ENCODE data around the gene ERICH6B. TPM values are rescaled to one million over a fixed set of nuclear protein-coding genes. Genes with fewer than 3 reads are reported as not detected.

Gene ERICH6B
- total RNA-seq, 4 donors from 2014 or later, result not detected

DNA sequence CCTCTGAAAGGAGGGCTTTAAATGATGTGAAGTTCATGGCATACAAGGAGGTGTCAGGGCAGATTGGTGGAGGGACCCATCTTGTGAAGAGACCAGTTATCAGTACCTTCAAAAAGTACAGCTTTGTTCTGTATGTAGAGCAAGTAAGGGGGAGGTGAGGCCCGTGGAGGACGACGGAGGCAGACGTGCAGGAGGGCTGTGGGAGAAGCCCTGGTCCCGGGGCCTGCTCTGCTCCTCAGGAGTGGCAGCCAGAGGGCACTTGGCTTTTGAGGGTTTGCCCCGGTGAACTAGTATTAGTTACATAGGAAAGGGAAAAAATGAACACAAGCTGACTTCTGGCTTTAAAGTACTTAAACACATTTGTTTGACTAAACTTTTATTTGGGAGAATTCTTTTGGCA, 108.7 kb downstream of the ERICH6B start:
- 72% methylated on average over 4 to 6 of the region's 6 CpGs for WGBS, 2 donors (ENCODE audit: low coverage in 1 of 2)
- no peaks in the 10 kb centered on the region for H3K27me3 ChIP-seq
- no peak for ATAC-seq
- H3K36me3 ChIP-seq, result peaks cover 0 to 93% of the 10 kb centered on the region in 2 donors
- TF ChIP-seq POLR2A (IDR thresholded peaks at IDR 0.05), result no peak
- no peak for TF ChIP-seq POLR2AphosphoS5 (IDR thresholded peaks at IDR 0.05)
- TF ChIP-seq, protein P1, sequence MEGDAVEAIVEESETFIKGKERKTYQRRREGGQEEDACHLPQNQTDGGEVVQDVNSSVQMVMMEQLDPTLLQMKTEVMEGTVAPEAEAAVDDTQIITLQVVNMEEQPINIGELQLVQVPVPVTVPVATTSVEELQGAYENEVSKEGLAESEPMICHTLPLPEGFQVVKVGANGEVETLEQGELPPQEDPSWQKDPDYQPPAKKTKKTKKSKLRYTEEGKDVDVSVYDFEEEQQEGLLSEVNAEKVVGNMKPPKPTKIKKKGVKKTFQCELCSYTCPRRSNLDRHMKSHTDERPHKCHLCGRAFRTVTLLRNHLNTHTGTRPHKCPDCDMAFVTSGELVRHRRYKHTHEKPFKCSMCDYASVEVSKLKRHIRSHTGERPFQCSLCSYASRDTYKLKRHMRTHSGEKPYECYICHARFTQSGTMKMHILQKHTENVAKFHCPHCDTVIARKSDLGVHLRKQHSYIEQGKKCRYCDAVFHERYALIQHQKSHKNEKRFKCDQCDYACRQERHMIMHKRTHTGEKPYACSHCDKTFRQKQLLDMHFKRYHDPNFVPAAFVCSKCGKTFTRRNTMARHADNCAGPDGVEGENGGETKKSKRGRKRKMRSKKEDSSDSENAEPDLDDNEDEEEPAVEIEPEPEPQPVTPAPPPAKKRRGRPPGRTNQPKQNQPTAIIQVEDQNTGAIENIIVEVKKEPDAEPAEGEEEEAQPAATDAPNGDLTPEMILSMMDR (IDR thresholded peaks at IDR 0.05), result no peak
- TF ChIP-seq EP300 (IDR thresholded peaks at IDR 0.05), result no peak
- H3K27ac ChIP-seq, result no peak overlapping the region
- no peaks in the 10 kb centered on the region for H3K9me3 ChIP-seq
- H3K4me3 ChIP-seq, result no peak overlapping the region
- no peaks in the 10 kb centered on the region for H3K4me1 ChIP-seq

DNA sequence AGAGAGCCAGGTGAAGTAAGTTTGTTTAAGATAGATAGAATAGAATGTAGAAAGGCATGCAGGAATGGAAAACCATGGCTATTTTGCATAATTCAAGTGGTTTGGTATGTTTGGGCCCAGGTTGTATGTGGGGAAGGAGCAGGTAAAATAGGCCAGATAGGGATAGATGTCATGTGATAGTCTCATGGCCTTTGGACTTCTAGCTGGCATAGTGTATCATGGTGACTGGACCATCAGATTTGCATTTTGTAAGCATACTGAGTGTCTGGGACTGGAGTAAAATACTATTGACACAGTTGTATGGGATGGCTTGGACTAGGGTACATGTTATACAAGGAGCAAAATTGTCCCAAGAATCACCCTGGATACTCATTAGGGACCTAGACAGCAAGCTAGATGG, 111.9 kb downstream of the ERICH6B start:
- Histone ChIP-seq H3K36me3 (peaks cover 0 to 76% of the 10 kb centered on the region in 2 donors), H3K9me3 (no peaks in the 10 kb centered on the region), H3K27me3 (no peaks in the 10 kb centered on the region), H3K4me1 (no peaks in the 10 kb centered on the region), H3K4me3 (no peak overlapping the region), H3K27ac (no peak overlapping the region)
- ATAC-seq, result no peak
- no peak for TF ChIP-seq POLR2AphosphoS5 (IDR thresholded peaks at IDR 0.05)
- TF ChIP-seq POLR2A (IDR thresholded peaks at IDR 0.05), result no peak
- TF ChIP-seq EP300 (IDR thresholded peaks at IDR 0.05), result no peak
- TF ChIP-seq, protein P1 (IDR thresholded peaks at IDR 0.05), result no peak

DNA sequence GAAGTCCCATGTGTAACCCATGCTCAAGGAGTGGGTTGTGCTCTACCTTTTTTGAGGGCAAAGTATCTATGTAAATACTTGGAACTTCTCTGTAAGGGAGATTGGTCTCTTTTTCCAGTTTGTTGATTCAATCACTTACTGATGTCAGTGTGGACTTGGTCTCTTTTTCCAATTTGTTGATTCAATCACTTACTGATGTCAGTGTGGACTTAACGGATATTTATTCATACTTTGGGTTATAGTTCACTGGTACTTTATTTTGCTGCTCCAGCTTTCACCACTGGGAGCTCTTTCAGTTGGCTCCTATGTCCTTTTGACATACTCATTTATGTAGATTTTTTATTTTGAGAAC, 114.4 kb downstream of the ERICH6B start:
- Histone ChIP-seq H3K27ac (no peak overlapping the region), H3K9me3 (no peaks in the 10 kb centered on the region), H3K36me3 (peaks cover 0 to 79% of the 10 kb centered on the region in 2 donors), H3K4me3 (no peak overlapping the region), H3K27me3 (no peaks in the 10 kb centered on the region), H3K4me1 (no peaks in the 10 kb centered on the region)
- TF ChIP-seq POLR2AphosphoS5 (IDR thresholded peaks at IDR 0.05), result no peak
- TF ChIP-seq EP300 (IDR thresholded peaks at IDR 0.05), result no peak
- TF ChIP-seq POLR2A (IDR thresholded peaks at IDR 0.05), result no peak
- TF ChIP-seq, protein P1 (IDR thresholded peaks at IDR 0.05), result no peak
- WGBS, 2 donors (ENCODE audit: low coverage in 1 of 2), result 79 to 89% methylated on average over 1 of the region's 1 CpG
- no peak for ATAC-seq

DNA sequence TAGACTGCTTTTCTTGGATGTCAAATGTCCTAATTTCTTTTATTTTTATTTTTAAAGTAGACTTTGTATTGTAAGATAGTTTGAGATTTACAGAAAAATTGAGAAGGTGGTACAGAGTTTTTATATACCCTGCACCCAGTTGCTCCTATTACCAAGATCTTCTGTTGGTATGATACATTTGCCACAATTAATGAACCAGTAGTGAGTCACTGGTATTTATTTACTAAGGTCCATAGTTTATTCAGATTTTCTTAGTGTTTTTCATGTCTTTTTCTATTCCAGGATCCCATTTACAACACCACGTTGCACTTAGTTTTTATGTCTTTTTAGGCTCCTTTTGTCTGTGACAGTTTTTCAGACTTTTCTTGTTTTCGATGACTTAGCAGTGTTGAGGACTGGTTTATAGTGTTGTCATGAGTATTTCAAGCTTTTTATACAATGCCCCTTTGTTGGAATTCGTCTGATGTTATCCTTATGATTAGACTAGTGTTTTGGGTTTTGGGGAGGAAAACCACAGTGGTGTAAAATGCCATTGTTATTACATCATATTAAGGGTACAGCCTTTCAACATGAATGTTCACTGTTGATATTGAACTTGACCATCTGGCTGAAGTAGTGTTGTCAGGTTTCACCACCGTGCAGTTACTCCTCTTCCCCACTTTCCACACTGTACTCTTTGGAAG, 114.9 kb downstream of the ERICH6B start:
- no peak for TF ChIP-seq POLR2AphosphoS5 (IDR thresholded peaks at IDR 0.05)
- no peak for TF ChIP-seq POLR2A (IDR thresholded peaks at IDR 0.05)
- TF ChIP-seq, protein P1 (IDR thresholded peaks at IDR 0.05), result no peak
- TF ChIP-seq EP300 (IDR thresholded peaks at IDR 0.05), result no peak
- Histone ChIP-seq H3K4me3 (no peak overlapping the region), H3K27me3 (no peaks in the 10 kb centered on the region), H3K4me1 (no peaks in the 10 kb centered on the region), H3K9me3 (no peaks in the 10 kb centered on the region), H3K27ac (no peak overlapping the region), H3K36me3 (peaks cover 0 to 79% of the 10 kb centered on the region in 2 donors)
- no peak for ATAC-seq
- WGBS, 2 donors (ENCODE audit: low coverage in 1 of 2), result 69 to 72% methylated on average over 3 to 4 of the region's 4 CpGs

DNA sequence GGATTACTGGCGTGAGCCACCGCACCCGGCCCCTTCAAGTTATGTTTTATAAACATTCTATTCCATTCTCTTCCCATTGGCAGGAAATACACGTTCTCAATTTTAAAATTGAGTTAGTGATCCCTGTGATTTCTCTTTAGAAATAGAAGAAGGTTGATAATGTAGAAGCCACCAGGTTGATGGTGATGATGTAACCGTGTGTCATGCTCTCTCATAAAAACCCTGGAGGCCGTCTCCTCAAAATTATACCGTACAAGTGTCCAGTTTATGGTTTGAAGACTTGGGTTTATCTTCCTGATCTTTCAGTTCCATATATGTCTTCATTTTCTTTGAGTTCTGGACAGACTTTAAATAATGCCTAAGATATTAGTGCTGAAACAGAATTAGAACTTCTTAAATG, 118.6 kb downstream of the ERICH6B start:
- Histone ChIP-seq H3K27me3 (no peaks in the 10 kb centered on the region), H3K27ac (no peak overlapping the region), H3K4me1 (no peaks in the 10 kb centered on the region), H3K4me3 (no peak overlapping the region), H3K36me3 (peaks cover 0 to 80% of the 10 kb centered on the region in 2 donors), H3K9me3 (no peaks in the 10 kb centered on the region)
- TF ChIP-seq POLR2A (IDR thresholded peaks at IDR 0.05) (no peak), POLR2AphosphoS5 (IDR thresholded peaks at IDR 0.05) (no peak), EP300 (IDR thresholded peaks at IDR 0.05) (no peak)
- TF ChIP-seq, protein P1 (IDR thresholded peaks at IDR 0.05), result no peak
- WGBS, 2 donors (ENCODE audit: low coverage in 1 of 2), result 70 to 81% methylated on average over 6 to 7 of the region's 7 CpGs
- no peak for ATAC-seq

Measured in gastroesophageal sphincter (tissue), 4 donors.